ENCODE results near the gene LRP1B.
A peak's percentile ranks its signal among the peaks of the same experiment; 100 is the strongest.

LRP1B gene

GRCh38 chr2:142131010-142131669 lies at the start of gene LRP1B:
Gene LRP1B (minus strand): TSS chr2:142131016. CDS start chr2:142130729, 287 bp downstream.
- DNase-seq = no peak

- no peak for DNase-seq
Measured at GRCh38 chr2:142179686-142180085, 48.9 kb upstream of the LRP1B start.

GRCh38 chr2:142178604-142179003 lies 47.8 kb upstream of the LRP1B start:
- DNase-seq = no peak

GRCh38 chr2:142176941-142177340 lies 46.1 kb upstream of the LRP1B start:
- no peak for DNase-seq

- DNase-seq = no peak
Measured at GRCh38 chr2:142175813-142176338, 45.1 kb upstream of the LRP1B start.

GRCh38 chr2:142174176-142174575 lies 43.4 kb upstream of the LRP1B start:
- DNase-seq = no peak

- DNase-seq = no peak
Measured at GRCh38 chr2:142170847-142171246, 40.0 kb upstream of the LRP1B start.

GRCh38 chr2:142165790-142166189 lies 35.0 kb upstream of the LRP1B start:
- no peak for DNase-seq

GRCh38 chr2:142153601-142154000 lies 22.8 kb upstream of the LRP1B start:
- no peak for DNase-seq

GRCh38 chr2:142150453-142150852 lies 19.6 kb upstream of the LRP1B start:
- DNase-seq = no peak

GRCh38 chr2:142144547-142144946 lies 13.7 kb upstream of the LRP1B start:
- DNase-seq = no peak

- no peak for DNase-seq
Measured at GRCh38 chr2:142142595-142142994, 11.8 kb upstream of the LRP1B start.

GRCh38 chr2:142140434-142140845 lies 9.6 kb upstream of the LRP1B start:
- peak in 1 of 2 experiments; percentile 0 for DNase-seq

GRCh38 chr2:142139384-142139783 lies 8.6 kb upstream of the LRP1B start:
- DNase-seq = no peak

- no peak for DNase-seq
Measured at GRCh38 chr2:142136571-142136970, 5.8 kb upstream of the LRP1B start.

GRCh38 chr2:142134911-142135310 lies 4.1 kb upstream of the LRP1B start:
- DNase-seq = no peak

GRCh38 chr2:142130111-142131009 lies 456 bp downstream of the LRP1B start:
- no peak for DNase-seq

GRCh38 chr2:142128105-142128504 lies 2.7 kb downstream of the LRP1B start:
- DNase-seq = no peak

- DNase-seq = no peak
Measured at GRCh38 chr2:142127248-142127647, 3.6 kb downstream of the LRP1B start.

GRCh38 chr2:142124706-142125105 lies 6.1 kb downstream of the LRP1B start:
- no peak for DNase-seq

- no peak for DNase-seq
Measured at GRCh38 chr2:142119347-142119746, 11.5 kb downstream of the LRP1B start.

- DNase-seq = no peak
Measured at GRCh38 chr2:142112757-142113221, 18.0 kb downstream of the LRP1B start.

- DNase-seq = no peak
Measured at GRCh38 chr2:142104134-142104758, 26.6 kb downstream of the LRP1B start.
